ENCODE results near the gene MVB12A.

The MVB12A gene

DNA sequence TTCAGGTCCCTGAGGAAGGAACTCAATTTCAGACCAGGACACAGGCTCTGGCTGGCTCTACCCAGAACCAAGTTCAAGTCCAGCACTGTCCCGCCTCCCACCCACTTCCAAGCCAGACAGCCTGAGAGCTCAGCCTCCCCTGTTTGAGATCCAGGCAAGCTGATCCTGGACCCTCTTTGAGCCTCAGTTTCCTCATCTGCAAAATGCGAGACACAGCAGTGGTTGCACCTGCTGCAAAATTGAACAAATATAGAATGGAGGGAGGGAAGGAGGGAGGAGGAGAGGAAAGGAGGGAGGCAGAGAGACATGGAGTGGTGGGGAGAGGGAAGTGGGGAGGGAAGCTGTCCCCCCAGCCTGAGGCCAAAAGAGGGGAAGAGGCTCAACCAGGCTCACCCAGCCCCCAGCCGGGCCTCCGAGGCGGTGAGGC, 27.9 kb downstream of the MVB12A start:
- DNase-seq = no peak

GRCh38 chr19:17448131-17448967, 28.5 kb downstream of the MVB12A start, which contains the start of gene TMEM221:
Gene TMEM221, minus strand, starts transcription at chr19:17448668. Its CDS starts 206 bp downstream, at chr19:17448462.
- peak; percentile 78 for DNase-seq

DNA sequence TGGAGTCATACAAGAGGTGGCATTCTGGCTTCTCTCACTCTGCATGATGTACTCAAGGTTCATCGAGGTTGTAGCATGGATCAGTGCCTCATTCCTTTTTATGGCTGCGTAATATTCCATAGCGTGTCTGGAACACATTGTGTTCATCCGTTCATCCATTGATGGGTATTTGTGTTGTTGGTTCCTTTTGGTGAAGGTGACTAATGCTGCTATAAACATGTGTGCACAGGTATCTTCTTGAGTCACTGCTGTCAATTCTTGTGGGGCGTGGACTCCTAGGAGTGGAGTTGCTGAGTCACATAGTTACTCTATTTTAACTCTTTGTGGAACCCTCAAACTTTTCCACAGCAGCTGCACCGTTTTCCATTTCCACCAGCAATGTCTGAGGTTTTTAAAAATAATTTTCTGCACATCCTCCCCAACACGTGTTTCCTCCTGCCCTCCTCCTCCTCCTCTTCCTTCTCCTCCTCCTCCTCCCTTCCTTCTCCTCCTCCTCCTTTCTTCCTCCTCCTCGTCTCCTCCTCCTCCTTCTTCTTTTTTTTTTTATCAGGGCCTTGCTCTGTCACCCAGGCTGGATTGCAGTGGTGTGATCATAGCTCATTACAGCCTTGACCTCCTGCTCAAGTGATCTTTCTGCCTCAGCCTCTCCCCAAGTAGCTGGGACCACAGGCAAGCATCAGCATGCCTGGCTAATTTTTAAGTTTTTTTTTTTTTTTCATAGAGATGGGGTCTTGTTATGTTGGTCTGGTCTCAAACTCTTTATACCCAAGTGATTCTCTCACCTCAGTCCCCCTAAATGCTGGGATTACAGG, 30.6 kb downstream of the MVB12A start:
- peak; percentile 62 for DNase-seq

- no peak for DNase-seq
These were observed 32.0 kb downstream of the MVB12A start for GRCh38 chr19:17451820-17452219.

DNA sequence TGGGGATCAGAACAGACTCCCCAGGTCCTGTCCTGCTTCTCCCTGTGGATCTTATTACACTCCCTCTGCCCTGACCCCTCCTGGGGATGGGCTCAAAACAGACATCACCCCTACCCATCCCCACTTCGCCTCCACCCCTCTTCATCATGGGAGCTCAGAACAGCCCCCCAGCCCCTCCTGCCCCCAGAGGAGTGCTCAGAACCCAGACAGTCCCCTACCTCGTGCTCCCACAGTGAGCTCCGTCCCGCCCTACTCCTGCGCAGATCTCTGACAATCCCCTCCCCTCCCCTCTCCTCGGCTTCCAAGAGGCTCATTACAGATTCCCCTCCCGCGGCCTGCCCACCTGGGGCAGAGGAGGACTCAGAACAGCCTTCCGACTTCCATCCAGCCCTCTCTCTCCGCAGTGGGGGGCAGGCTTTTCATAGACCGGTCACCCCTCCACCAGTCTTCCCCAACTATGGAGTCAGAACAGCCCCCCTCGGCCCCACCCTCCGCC, 34.8 kb downstream of the MVB12A start:
- DNase-seq = no peak

GRCh38 chr19:17455308-17456123, 35.7 kb downstream of the MVB12A start:
- no peak for DNase-seq

DNA sequence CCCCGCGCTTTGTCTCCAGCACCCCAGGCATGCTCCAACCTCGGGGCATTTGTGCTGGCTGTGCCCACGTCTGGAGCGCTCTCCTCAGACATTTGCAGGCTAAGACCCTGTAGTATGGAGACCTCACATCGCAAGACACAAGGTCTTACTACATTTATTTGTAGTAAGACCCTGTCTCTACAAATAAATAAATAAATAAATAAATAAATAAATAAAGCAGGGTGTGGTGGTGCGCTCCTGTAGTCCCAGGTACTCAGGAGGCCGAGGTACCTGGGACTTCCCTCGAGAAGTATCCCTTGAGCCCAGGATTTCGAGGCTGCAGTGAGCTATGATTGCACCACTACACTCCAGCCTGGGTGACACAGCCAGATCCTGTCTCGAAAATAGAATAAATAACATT, 36.3 kb downstream of the MVB12A start:
- DNase-seq = no peak

DNA sequence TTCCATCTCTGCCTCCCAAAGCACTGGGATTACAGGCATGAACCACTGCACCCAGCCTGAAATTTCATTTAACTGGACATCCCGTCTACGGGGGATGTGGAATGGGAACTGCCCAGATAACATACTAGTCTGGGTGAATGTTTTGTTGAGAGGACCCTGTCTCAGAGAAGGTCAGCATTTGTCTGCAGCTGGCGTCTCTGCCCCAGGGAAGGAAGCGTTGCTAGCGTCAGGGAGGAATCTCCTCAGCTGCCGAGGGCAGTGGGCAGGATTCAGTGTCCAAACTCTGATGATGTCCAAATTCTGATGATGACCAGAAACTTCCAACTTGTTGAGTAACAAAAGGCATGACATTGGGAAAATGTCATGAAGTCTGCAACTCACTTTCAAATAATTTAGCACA, 37.8 kb downstream of the MVB12A start:
- no peak for DNase-seq

DNA sequence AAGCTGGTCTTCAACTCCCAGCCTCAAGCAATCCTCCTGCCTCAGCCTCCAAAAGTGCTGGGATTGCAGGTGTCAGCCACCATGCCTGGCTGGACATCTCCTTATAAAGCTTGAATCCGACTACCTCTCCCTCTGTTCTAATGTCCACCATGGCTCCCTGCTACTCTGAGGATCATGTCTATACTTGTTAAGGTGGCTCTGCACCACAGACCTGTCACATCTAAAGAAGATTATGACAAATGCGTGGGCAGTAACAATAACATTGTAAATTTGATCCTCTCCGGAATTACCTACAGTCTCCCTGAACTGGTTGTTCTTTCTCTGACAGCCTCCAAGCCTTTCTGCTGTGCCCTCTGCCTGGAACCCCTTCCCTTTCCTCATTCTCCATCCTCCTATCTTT, 39.1 kb downstream of the MVB12A start:
- DNase-seq = no peak

DNA sequence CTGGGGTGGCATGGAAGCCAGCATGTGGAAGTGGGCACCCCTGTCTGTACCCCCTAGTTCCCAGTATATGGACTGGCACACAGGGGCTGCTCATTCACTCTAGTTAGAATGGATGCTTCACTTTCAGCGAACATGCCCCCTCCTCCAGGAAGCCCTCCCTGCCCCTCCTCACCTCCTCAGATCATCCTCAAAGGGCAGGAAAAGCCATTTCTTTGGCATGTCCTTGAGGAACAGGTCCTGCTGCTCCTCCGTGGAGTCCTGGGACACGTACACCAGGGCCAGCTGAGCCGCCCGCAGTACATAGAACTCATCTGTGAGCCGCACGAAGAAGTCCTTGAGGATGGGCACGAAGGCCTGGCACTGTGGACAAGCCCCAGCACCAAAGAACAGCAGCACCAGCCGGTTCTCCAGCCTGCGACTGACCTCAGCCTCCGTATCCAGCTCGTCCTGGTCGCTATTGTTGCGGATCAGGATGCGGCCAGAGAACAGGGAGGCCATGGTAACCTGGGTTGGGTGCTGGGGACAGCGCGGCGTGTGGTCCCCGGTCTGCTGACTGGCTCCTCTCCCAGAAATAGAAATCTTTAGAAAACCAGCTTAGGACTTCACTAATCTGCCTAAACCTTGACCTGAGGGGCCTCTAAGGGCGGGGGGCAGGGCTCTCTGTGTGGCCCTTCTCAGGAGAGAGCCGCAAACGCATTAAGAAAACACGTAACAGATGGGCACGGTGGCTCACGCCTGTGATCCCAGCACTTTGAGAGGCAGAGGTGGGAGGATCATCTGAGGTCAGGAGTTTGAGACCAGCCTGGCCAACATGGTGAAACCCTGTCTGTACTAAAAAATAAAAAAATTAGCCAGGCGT, 40.8 kb downstream of the MVB12A start, which contains the start of gene NXNL1:
NXNL1 (minus strand) TSS at position 555 of the 859 bp plus-strand sequence; CDS start at position 498, 57 bp downstream.
- no peak for DNase-seq

DNA sequence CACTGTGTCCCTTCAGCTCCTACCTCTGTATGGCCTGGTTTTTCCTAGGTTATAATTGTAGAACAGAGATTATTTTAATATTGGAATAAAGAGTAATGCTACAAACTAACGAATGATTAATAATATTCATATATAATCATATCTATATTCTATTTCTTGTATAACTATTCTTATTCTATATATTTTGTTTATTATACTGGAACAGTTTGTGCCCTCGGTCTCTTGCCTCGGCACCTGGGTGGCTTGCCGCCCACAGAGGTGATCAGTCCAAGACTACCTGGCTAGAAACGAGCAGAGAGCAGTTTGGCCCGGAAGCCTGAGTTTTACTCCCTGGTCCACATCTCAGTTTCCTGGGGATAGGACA, 46.6 kb downstream of the MVB12A start:
- no peak for DNase-seq

- no peak for DNase-seq
These were observed 47.8 kb downstream of the MVB12A start for GRCh38 chr19:17467471-17468301.

GRCh38 chr19:17468302-17469091, 48.6 kb downstream of the MVB12A start:
- DNase-seq = no peak

GRCh38 chr19:17469092-17469480, 49.2 kb downstream of the MVB12A start:
- DNase-seq = no peak

GRCh38 chr19:17469481-17470067, 49.7 kb downstream of the MVB12A start:
- DNase-seq = no peak

- peak; percentile 95 for DNase-seq
These were observed 50.4 kb downstream of the MVB12A start, which contains the start of gene SLC27A1 for GRCh38 chr19:17470068-17470841. Gene SLC27A1, plus strand, starts transcription at chr19:17470524. Its CDS starts 17 bp downstream, at chr19:17470541.

DNA sequence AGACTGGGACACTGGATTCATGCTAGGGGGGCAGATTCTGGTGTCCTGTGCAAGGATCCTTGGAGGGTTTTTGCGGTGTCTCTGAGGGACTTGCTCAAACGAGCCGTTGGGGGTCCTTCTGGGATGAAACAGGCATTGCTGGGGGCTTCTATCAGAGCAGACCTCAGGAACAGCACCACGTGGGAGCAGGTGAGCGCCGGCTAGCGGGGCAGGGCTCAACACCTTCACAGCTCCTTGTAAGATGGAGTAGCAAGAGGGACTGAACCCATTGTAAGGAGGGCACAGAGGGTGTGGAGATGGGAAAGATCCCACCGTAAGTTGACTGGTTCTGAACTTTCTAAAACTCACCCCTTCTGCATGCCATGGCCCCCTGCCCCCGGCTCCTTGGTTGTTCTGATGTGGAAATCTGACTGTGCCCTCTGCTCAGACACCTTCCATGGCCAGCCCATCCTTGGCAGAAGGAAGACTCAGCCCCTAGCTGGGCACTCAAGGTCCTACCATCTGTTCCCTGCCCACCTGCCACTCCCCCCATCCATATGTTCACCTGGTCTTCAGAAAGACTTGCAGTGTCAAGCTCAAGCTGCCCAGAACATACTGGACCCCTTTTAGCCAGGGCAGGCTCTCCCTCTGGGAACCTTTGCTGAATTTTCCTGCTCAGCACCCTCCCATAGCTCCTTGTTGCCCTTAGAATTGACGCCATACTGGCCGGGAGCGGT, 51.7 kb downstream of the MVB12A start:
- DNase-seq = no peak

GRCh38 chr19:17473041-17473440, 53.2 kb downstream of the MVB12A start:
- no peak for DNase-seq
